GM19099 (cell line): ENCODE results near the gene FAM72C.
"Not testable (repeated sequence)": the region's sequence is repeated elsewhere in the genome, so short reads cannot be mapped to it uniquely, and the experiment has no call there.

Source experiments
- POLR2A ChIP-seq: IDR thresholded peaks from 3 replicates; pipeline ENCODE4 v1.6.1; 2011; ENCODE audit warnings: low read depth; ENCODE audit not compliant: insufficient read length; ENCODE audit errors: extremely low read depth

FAM72C gene

DNA sequence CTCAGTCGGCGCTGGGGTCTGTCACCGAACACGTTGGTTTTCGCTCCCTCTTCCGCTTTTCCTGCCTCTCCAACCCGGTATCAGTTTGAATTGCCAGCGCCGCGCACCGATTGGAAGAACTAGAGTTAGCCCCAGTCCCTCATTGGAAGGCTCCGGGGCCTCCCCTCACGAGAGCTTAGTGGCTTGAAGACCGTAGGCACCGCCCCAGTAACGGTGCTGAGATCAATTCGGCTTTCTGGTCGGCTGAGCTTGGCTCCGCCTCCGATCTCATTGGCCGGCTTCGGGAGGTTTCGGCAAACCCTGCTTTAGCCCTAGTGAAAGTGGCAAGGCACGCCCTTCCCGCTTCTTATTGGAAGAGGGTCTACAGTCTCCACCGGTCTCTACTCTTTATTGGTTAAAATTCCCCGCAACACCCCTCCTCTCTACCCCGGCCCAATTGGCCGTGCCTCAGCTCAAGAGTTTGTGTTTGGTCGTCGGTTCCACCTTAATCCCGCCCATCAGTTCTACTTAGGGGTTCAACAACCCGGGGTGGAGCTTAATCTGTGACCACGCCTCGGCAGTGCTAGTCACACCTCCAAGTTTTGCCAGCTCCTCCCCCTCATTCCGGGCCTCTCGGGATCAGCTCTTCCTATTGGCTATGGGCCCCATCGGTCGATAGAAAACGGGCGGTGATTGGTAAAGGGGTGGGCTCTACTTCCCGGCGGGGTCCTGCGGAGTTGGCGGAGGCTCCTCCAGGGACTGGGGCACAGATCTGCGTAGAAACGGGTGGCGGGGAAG, at the start of gene FAM72C:
Gene FAM72C (minus strand): TSS at position 63 of the 777 bp plus-strand sequence. CDS start 845 bp downstream, outside the sequence.
- not testable (repeated sequence) for TF ChIP-seq POLR2A
